CD4-positive, CD25-positive, alpha-beta regulatory T cell (primary cell): ENCODE measurements around the gene DENND4A. TPM values are rescaled to one million over a fixed set of nuclear protein-coding genes. Genes with fewer than 3 reads are reported as not detected.

ENCODE experiments used
- ATAC-seq, 2 donors: fragments of 150-1000 bp; cut with Tn5 transposase; one replicate each; pipeline ENCODE4 v1.10.0; 2021; ENCODE audit warnings: low read depth in 2 of 2, moderate number of reproducible peaks in 2 of 2, moderate library complexity in 1 of 2
- DNase-seq, 3 donors: peaks; one replicate each; pipeline versions ENCODE4 v3.0.0 to v3.0.0-alpha.2; 2012 to 2022; ENCODE audit warnings: mixed read lengths in 1 of 3
- H3K27ac ChIP-seq: one replicate; pipeline ENCODE4 v1.7.0; 2013; ENCODE audit warnings: mild to moderate bottlenecking, low read length; ENCODE audit not compliant: insufficient read depth, poor library complexity, severe bottlenecking
- H3K27me3 ChIP-seq: one replicate; pipeline ENCODE4 v1.7.0; 2013; ENCODE audit warnings: low read length; ENCODE audit not compliant: control insufficient read depth, insufficient read depth
- H3K36me3 ChIP-seq: one replicate; pipeline ENCODE4 v1.7.0; 2013; ENCODE audit warnings: mild to moderate bottlenecking, low read length, moderate library complexity; ENCODE audit not compliant: control insufficient read depth, insufficient read depth
- H3K4me1 ChIP-seq: 2 replicates; pipeline ENCODE4 v1.7.0; 2013; ENCODE audit warnings: mild to moderate bottlenecking, low read length; ENCODE audit not compliant: insufficient read depth, control insufficient read depth, poor library complexity, severe bottlenecking
- H3K4me3 ChIP-seq: one replicate; pipeline ENCODE4 v1.7.0; 2013; ENCODE audit warnings: low read depth, mild to moderate bottlenecking, low read length, moderate library complexity
- H3K9me3 ChIP-seq, 2 experiments: 1 replicate in 1 of 2; 2 replicates in 1 of 2; pipeline ENCODE4 v1.7.0; 2013; ENCODE audit warnings: low read length in 2 of 2, mild to moderate bottlenecking in 1 of 2, moderate library complexity in 1 of 2; ENCODE audit not compliant: control insufficient read depth in 2 of 2
- H3K27ac Mint-ChIP-seq, 3 donors: one replicate each; pipeline ENCODE4 v1.8.0; 2020 to 2022; ENCODE audit warnings: mild to moderate bottlenecking in 3 of 3, mixed read lengths in 3 of 3, moderate library complexity in 2 of 3
- H3K27me3 Mint-ChIP-seq: one replicate; pipeline ENCODE4 v1.8.0; 2022; ENCODE audit warnings: mild to moderate bottlenecking, mixed read lengths
- H3K36me3 Mint-ChIP-seq: one replicate; pipeline ENCODE4 v1.8.0; 2020; ENCODE audit warnings: mixed read lengths
- H3K4me1 Mint-ChIP-seq, 4 donors: one replicate each; pipeline ENCODE4 v1.8.0; 2020 to 2022; ENCODE audit warnings: mixed read lengths in 4 of 4, mild to moderate bottlenecking in 1 of 4
- H3K4me3 Mint-ChIP-seq, 4 donors: one replicate each; pipeline ENCODE4 v1.8.0; 2020 to 2022; ENCODE audit warnings: mild to moderate bottlenecking in 4 of 4, mixed read lengths in 4 of 4, moderate library complexity in 3 of 4
- H3K9me3 Mint-ChIP-seq, 7 donors: one replicate each; pipeline ENCODE4 v1.8.0; 2020 to 2022; ENCODE audit warnings: mixed read lengths in 7 of 7, mild to moderate bottlenecking in 3 of 7, moderate library complexity in 2 of 7
- polyA plus RNA-seq, 4 donors: library from polyadenylated mRNA; unstranded; fragments of 300-500 nt; fragmentation: Illumina TruSeq; gene quantifications; one replicate each; pipeline ENCODE4 v1.2.3, GENCODE V29; 2021
- total RNA-seq: library from RNA; stranded (reverse); gene quantifications from one replicate; pipeline ENCODE4 v1.2.3, GENCODE V29; 2022

DENND4A gene
- total and polyA plus RNA-seq, 5 donors from 2014 or later, result 9.6 to 88.4 (median 12.9) TPM

GRCh38 chr15:65653801-65654521 lies 138.1 kb downstream of the DENND4A start:
- Histone ChIP-seq H3K27ac (no peak overlapping the region), H3K4me3 (no peak overlapping the region), H3K9me3 (no peaks in the 10 kb centered on the region), H3K27me3 (no peaks in the 10 kb centered on the region), H3K4me1 (no peaks in the 10 kb centered on the region), H3K36me3 (peaks cover 32% of the 10 kb centered on the region)
- no peaks in the 10 kb centered on the region for H3K27me3 Mint-ChIP-seq
- H3K4me1 Mint-ChIP-seq, result peaks cover 2 to 17% (median 7%) of the 10 kb centered on the region in 4 donors
- peaks cover 0 to 2% (median 0%) of the 10 kb centered on the region in 7 donors for H3K9me3 Mint-ChIP-seq
- no peak for ATAC-seq
- no peak overlapping the region for H3K4me3 Mint-ChIP-seq
- no peak for DNase-seq
- H3K36me3 Mint-ChIP-seq, result peaks cover 31% of the 10 kb centered on the region
- H3K27ac Mint-ChIP-seq, result peak overlapping the region; percentile 1 to 55 (median 6)

GRCh38 chr15:65653341-65653740 lies 138.8 kb downstream of the DENND4A start:
- Mint-ChIP-seq H3K4me1 (peaks cover 2 to 13% (median 5%) of the 10 kb centered on the region in 4 donors), H3K4me3 (no peak overlapping the region), H3K27ac (peak overlapping the region in 1 of 3 donors; percentile 55), H3K36me3 (peaks cover 25% of the 10 kb centered on the region), H3K27me3 (no peaks in the 10 kb centered on the region), H3K9me3 (peaks cover 0 to 2% (median 0%) of the 10 kb centered on the region in 7 donors)
- no peak overlapping the region for H3K4me3 ChIP-seq
- H3K4me1 ChIP-seq, result no peaks in the 10 kb centered on the region
- no peaks in the 10 kb centered on the region for H3K27me3 ChIP-seq
- H3K9me3 ChIP-seq, result no peaks in the 10 kb centered on the region
- peaks cover 31% of the 10 kb centered on the region for H3K36me3 ChIP-seq
- DNase-seq (no peak), ATAC-seq (no peak)
- H3K27ac ChIP-seq, result peak overlapping the region; percentile 17

GRCh38 chr15:65651831-65652749 lies 140.0 kb downstream of the DENND4A start:
- H3K4me3 Mint-ChIP-seq, result no peak overlapping the region
- Histone ChIP-seq H3K27ac (no peak overlapping the region), H3K9me3 (no peaks in the 10 kb centered on the region), H3K4me1 (no peaks in the 10 kb centered on the region), H3K4me3 (no peak overlapping the region), H3K36me3 (peaks cover 22% of the 10 kb centered on the region), H3K27me3 (no peaks in the 10 kb centered on the region)
- DNase-seq (no peak), ATAC-seq (no peak)
- H3K27ac Mint-ChIP-seq, result peak overlapping the region in 2 of 3 donors; percentile 48 to 92
- no peaks in the 10 kb centered on the region for H3K27me3 Mint-ChIP-seq
- peaks cover 2 to 13% (median 5%) of the 10 kb centered on the region in 4 donors for H3K4me1 Mint-ChIP-seq
- H3K9me3 Mint-ChIP-seq, result peaks cover 0 to 2% (median 0%) of the 10 kb centered on the region in 7 donors
- peaks cover 25% of the 10 kb centered on the region for H3K36me3 Mint-ChIP-seq

- ATAC-seq (no peak), DNase-seq (no peak)
- H3K27ac ChIP-seq, result no peak overlapping the region
- H3K27ac Mint-ChIP-seq, result peak overlapping the region in 1 of 3 donors; percentile 48
- H3K4me3 Mint-ChIP-seq, result no peak overlapping the region
- no peaks in the 10 kb centered on the region for H3K9me3 ChIP-seq
- peaks cover 19% of the 10 kb centered on the region for H3K36me3 Mint-ChIP-seq
- H3K4me1 ChIP-seq, result no peaks in the 10 kb centered on the region
- no peaks in the 10 kb centered on the region for H3K27me3 ChIP-seq
- H3K4me1 Mint-ChIP-seq, result peaks cover 2 to 13% (median 5%) of the 10 kb centered on the region in 4 donors
- H3K4me3 ChIP-seq, result no peak overlapping the region
- no peaks in the 10 kb centered on the region for H3K27me3 Mint-ChIP-seq
- H3K36me3 ChIP-seq, result peaks cover 21% of the 10 kb centered on the region
- peaks cover 0 to 2% (median 0%) of the 10 kb centered on the region in 7 donors for H3K9me3 Mint-ChIP-seq
Observed at GRCh38 chr15:65651042-65651322, 141.1 kb downstream of the DENND4A start.

- Mint-ChIP-seq H3K27ac (peak overlapping the region in 1 of 3 donors; percentile 29), H3K4me3 (peak overlapping the region in 1 of 4 donors; percentile 50), H3K27me3 (no peaks in the 10 kb centered on the region), H3K4me1 (peaks cover 2 to 13% (median 5%) of the 10 kb centered on the region in 4 donors), H3K9me3 (peaks cover 0 to 2% (median 0%) of the 10 kb centered on the region in 7 donors), H3K36me3 (peaks cover 17% of the 10 kb centered on the region)
- no peak overlapping the region for H3K27ac ChIP-seq
- H3K27me3 ChIP-seq, result no peaks in the 10 kb centered on the region
- H3K4me3 ChIP-seq, result no peak overlapping the region
- no peaks in the 10 kb centered on the region for H3K4me1 ChIP-seq
- DNase-seq, result peak in 1 of 3 donors; percentile 9
- peaks cover 16% of the 10 kb centered on the region for H3K36me3 ChIP-seq
- H3K9me3 ChIP-seq, result no peaks in the 10 kb centered on the region
- no peak for ATAC-seq
Observed at GRCh38 chr15:65650312-65651041, 141.6 kb downstream of the DENND4A start.

GRCh38 chr15:65646486-65646885 lies 145.6 kb downstream of the DENND4A start:
- Mint-ChIP-seq H3K4me3 (no peak overlapping the region), H3K27me3 (no peaks in the 10 kb centered on the region), H3K9me3 (no peaks in the 10 kb centered on the region), H3K4me1 (peaks cover 2 to 9% (median 4%) of the 10 kb centered on the region in 4 donors), H3K27ac (no peak overlapping the region), H3K36me3 (no peaks in the 10 kb centered on the region)
- DNase-seq (no peak), ATAC-seq (no peak)
- Histone ChIP-seq H3K4me1 (no peaks in the 10 kb centered on the region), H3K27ac (no peak overlapping the region), H3K36me3 (peaks cover 1% of the 10 kb centered on the region), H3K27me3 (no peaks in the 10 kb centered on the region), H3K4me3 (no peak overlapping the region), H3K9me3 (no peaks in the 10 kb centered on the region)

- DNase-seq (no peak), ATAC-seq (no peak)
- no peaks in the 10 kb centered on the region for H3K9me3 ChIP-seq
- Mint-ChIP-seq H3K4me3 (no peak overlapping the region), H3K36me3 (no peaks in the 10 kb centered on the region), H3K27ac (no peak overlapping the region), H3K4me1 (peaks cover 0 to 8% (median 1%) of the 10 kb centered on the region in 4 donors), H3K9me3 (no peaks in the 10 kb centered on the region), H3K27me3 (no peaks in the 10 kb centered on the region)
- no peaks in the 10 kb centered on the region for H3K27me3 ChIP-seq
- H3K27ac ChIP-seq, result no peak overlapping the region
- H3K4me3 ChIP-seq, result no peak overlapping the region
- no peaks in the 10 kb centered on the region for H3K36me3 ChIP-seq
- H3K4me1 ChIP-seq, result no peaks in the 10 kb centered on the region
Observed at GRCh38 chr15:65645392-65645791, 146.7 kb downstream of the DENND4A start.
